ENCODE measurements around the gene TMC3.
"Not testable (repeated sequence)": the region's sequence is repeated elsewhere in the genome, so short reads cannot be mapped to it uniquely, and the experiment has no call there.

Gene TMC3

DNA sequence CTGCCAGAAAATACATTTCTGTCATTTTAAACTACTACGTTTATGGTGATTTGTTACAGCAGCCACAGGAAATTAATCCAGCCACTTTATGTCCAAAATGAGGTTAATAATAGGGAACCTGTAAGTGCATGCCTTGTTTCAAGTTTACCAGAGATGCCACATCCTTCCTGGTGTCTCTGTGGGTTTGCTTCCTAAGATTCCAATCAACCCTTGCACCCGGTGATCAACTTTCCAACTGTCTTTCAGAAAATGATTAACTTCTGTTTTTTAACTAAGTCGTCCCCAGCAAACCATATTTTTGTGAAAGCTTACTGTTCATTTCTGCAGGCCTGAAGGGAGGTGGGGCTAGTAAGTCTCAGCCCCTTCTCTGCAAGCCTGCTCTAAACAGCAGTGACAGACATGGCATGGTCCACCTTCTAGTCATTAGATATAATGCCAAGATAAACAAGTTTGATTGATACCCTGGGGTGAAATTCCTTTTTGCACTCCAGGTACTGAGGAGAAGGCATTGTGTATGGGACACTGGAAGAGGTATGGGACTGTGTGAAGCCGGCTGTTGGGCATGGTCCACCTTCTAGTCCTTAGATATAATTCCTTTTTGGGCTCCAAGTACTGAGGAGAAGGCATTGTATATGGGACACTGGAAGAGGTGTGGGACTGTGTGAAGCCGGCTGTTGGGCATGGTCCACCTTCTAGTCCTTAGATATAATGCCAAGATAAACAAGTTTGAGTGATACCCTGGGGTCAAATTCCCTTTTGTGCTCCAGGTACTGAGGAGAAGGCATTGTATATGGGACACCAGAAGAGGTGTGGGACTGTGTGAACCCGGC, 11.1 kb upstream of the TMC3 start:
- no peak for DNase-seq (ENCODE audit: low read depth in 2 of 2)

DNA sequence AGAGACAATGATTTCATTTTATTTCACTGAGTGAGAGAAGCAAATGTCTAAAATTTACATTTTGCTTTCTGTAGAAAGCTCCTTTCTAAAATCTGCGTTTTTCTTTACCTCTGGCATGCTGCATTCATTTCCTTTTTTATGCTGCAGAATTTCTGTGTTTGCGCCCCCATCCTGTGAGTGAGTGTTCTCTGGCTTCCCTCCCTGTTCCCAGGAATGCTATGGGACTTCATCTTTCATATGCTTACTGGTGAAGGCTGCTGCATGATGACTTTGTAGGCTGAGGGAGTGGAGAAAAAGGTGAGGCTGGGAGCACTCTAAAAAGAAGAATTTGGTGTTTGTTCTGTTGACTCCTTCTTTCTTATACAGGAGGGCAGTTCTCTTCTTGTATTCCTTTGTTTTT, 7.7 kb upstream of the TMC3 start:
- no peak for DNase-seq (ENCODE audit: low read depth in 2 of 2)

DNA sequence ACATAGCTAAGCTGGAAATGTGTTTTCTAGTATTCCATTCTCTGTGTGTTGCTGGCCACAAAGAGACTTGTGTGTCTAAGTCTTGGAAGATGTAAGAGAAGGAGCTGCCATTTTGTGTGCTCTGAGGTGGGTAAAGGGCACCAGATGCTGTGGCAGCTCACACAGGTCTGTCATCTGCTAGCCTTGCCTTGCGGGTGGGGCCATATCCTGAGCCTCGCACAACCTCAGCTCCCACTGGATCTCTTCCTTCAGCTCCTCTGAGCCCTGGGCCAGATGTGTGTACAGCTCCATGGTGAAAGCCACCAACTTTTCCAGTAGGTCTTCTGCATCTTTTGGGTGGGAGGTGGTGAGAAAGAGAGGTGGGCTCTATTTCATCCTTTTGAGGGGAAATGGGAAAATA, 6.7 kb upstream of the TMC3 start:
- no peak for DNase-seq (ENCODE audit: low read depth in 2 of 2)

DNA sequence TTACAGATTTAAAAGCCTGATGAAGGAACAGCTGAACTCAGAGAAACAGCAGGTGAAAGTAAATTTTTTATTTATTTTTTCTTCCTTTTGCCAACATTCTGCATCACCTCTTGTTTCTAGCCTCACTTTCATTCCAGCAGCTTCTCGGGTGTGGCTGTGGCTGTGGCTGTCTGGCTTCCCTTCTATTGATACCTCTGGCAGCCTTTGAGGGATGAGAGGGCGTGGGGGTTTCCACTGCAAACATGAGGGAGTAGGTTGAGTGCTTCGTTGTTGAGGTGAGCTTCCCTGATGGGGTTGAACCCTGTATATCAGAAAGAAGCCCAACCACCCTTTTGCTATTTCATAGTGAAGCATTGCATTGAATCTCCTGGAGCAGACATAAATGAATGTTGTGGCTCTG, 6.2 kb upstream of the TMC3 start:
- no peak for DNase-seq (ENCODE audit: low read depth in 2 of 2)

DNA sequence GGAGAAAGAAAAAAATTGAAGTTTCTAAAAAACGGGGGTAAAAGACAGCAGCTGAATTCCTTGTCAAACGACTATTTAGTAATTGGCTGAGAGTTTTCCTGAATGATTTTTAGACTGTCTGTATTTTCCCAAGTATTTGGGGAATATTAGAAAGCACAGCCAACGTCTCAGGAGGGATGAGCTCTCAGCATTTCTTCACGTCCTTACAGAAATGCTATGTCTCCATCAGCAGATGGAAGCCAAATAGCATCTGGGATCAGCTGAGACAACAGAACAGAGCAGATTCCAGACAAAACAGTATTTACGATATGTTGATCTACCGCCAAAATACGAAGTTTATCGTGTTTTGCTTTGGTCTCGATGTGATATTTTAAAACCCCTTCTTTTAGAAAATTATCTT, 5.3 kb upstream of the TMC3 start:
- no peak for DNase-seq (ENCODE audit: low read depth in 2 of 2)

DNA sequence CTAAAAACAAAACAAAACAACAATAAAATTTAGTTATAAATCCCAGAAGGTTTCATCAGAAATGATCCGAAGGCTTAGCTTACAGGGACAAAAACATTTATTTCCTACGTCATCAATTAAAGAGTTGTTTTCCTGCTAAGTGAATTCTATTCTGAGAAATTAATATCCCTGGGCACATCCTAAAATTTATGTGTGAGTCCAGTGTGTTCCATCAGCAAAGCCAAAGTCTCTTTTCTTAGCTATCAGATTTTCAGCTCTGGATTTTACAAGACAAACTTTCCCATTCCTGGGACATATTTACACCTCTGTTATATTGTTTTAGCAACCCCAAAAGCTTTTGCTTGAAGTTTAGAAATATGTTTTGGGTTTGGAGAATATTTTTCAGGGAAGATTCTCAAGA, 4.4 kb upstream of the TMC3 start:
- no peak for DNase-seq (ENCODE audit: low read depth in 2 of 2)

DNA sequence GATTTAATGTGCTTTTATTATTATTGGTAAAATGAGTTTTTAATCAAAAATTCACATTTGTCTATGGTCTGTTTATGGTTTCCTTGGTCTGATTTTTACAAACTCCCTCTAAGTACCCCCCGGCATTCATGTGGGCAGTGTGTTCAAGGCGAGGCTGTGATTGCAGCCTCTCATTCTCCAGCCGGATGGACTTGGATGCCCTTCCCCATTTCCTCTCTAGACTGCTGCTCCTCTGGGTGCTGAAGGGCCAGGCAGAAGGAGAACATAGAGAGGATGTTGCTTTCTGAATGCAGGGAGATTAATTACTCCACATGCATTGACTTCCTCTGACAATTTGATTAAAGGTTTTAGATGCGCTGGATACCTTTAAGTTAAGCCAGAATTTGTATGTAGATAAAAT, 3.9 kb upstream of the TMC3 start:
- DNase-seq (ENCODE audit: low read depth in 2 of 2), result no peak

DNA sequence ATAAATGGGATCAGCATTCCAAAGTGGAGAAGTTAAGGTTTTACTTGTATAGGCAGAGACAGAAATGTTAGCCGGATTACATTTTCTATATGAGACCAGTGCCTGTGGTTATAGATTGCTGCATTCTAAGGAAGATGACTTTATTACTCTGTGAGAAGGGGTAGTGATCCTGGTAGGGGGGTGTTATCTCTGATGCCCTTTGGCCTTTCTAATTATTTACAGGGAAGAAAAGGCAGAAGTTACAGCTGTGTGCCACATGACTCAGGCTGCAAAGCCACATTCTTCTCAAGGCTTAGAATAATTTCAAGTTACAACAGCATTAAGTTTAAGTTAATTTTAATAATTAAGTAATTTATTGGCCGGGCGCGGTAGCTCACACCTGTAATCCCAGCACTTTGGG, 2.2 kb upstream of the TMC3 start:
- DNase-seq (ENCODE audit: low read depth in 2 of 2), result no peak

DNA sequence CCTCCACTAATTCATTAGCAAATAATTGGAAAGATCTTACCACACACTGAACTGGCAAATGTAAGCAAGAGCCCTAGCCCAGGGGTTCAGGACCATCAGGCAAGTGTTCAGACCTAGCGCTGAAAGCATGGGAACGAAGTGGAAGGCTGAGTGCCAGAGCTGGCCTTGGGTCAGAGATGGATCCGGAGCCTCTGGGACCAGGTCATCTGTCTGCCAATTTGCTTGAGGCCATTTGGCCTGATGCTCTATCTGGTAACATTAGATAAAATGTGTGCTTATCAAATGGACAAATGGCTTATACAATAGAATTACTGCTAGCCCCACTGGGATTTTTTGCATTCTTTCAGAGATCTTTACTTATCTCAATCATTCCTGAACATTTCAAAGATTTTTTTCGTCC, 1.4 kb upstream of the TMC3 start:
- DNase-seq (ENCODE audit: low read depth in 2 of 2), result no peak

DNA sequence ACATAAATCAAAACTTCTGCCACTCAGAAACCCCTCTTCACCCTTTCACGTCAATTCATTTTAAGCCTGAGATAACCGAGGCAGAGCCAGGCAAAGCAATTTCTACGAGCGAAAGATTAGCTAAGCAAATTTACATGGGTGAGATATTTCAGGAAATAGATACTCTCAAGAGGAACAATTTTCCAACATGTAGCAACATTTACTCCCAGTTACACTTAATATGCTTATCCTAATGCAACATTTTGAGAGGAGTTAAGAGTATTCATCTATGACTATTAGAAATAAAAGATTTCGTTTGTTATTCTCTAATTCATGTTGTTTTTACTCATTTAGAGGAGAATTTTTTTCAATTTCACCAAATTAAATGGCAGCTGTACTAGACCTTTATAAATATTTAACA, 837 bp downstream of the TMC3 start:
- no peak for DNase-seq (ENCODE audit: low read depth in 2 of 2)

DNA sequence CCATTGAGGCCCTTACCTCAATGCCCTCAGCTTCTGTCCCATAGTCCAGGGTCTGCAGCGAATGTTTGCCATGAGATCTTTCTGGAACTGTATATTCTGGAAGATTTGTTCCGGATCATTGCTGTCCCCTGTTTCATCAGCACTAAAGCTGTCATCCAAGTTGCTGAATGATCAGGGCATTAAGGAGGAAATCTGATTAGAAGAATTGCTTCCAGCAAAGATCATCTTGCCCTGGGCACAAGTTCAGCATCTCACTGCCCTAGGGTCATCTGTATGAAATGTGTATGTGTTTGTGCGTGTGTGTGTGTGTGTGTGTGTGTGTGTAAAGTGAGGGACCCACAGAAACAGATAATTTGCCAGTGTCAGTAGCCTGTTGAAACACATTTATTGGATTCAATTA, 1.4 kb downstream of the TMC3 start:
- DNase-seq (ENCODE audit: low read depth in 2 of 2), result no peak

DNA sequence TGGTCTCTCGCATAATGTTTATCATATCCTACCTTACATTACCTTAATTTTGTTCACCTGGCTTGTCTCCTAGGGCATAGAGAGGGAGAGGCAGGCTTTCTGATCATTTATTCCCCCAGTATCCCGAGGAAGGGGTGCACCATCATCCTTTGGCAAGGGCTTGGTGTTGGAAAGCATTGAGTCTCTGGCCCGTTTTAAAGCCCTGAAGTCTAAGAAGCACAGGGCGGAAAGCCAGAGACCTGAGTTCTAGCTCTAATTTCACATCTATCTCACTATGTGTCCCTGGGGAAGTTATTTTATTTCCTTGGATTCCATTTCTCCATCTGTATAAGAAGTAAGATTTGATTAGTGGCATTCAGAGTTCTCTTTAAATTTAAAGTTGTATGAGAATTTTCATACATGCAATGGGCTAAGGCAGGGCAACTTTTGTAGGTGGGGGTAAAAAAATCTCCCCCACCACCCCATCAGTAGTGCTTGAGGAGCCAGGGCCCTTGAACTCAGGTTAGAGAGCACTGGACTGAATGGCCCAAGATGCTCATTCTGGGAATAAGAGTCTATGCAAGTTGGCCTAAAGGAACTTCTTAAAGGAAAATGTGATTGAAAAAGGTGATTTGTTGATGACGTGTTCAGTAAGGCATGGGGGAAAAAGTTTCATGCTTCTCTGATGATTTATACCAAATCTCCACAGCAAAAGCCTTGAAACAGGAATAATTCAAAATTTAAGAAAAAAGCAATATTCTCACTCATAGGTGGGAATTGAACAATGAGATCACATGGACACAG, 10.1 kb downstream of the TMC3 start:
- DNase-seq (ENCODE audit: low read depth in 2 of 2), result no peak

DNA sequence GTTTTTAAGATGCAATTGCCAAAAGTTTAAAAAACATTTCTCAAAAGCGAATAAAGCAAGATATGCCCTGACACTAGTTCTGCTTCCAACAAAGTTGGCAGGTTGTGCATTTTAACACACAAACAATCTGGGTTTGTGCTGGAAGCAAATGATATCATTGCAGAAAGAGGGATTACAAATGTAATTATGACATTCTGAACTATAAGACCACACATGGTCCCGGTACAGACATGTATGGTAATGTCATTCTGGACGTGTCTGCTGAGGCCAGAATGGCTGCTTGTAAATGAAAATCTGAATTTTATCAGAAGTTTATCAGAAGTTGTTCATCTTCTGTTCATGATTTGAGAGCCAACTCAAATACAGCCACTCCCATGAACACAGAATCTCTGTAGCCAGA, 10.7 kb downstream of the TMC3 start:
- no peak for DNase-seq (ENCODE audit: low read depth in 2 of 2)

DNA sequence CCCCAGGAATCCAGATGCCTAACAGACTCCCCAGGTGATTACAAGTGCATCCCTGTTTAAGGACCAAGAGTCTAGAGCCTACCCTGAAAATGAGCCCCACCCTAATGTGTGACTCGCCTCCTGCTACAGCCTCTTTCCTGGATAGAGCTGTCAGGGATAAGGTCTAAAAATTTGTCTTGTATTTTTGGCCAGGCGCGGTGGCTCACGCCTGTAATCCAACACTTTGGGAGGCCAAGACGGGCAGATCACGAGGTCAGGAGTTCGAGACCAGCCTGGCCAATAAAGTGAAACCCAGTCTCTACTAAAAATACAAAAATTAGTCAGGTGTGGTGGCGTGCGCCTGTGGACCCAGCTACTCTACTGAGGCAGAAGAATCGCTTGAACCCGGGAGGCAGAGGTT, 11.2 kb downstream of the TMC3 start:
- DNase-seq (ENCODE audit: low read depth in 2 of 2), result no peak

DNA sequence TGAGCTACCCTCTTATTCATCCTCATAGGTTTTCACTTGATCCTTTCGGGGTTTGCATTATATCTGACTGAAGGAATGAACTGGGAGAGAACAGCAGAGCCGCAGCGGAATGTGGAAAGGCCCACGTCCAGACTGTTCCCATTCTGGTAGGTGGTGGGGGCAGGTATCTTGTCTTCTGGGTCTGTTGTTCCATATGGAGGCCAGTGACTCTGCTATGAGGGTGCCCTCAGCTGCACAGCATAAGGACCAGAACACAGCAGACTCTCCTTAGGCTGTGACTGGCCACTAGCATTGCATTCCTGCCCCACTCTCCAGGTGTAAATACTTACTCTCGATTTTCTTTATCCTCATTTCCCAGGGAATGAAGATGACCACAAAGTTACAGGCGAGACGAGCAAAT, 12.1 kb downstream of the TMC3 start:
- DNase-seq (ENCODE audit: low read depth in 2 of 2), result no peak

DNA sequence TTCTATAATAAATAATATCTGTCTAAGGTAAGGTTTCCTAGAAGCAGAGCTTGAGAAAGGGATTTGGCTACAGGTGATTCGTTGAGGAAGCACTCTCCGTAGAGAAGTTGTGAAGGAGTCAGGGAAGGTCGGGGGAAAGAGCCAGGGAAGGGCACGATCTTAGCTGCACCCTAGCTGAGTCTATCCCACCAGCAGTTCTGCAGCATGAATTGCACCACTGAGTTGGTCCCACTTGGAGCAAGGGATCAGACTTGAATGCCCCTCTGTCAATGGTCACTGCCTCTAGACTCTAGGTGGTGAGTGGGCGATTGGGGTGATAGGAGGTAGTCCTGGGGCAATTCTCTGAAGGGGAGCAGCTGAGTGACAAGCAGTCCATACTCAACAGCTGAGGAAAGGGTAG, 13.5 kb downstream of the TMC3 start:
- DNase-seq (ENCODE audit: low read depth in 2 of 2), result no peak

DNA sequence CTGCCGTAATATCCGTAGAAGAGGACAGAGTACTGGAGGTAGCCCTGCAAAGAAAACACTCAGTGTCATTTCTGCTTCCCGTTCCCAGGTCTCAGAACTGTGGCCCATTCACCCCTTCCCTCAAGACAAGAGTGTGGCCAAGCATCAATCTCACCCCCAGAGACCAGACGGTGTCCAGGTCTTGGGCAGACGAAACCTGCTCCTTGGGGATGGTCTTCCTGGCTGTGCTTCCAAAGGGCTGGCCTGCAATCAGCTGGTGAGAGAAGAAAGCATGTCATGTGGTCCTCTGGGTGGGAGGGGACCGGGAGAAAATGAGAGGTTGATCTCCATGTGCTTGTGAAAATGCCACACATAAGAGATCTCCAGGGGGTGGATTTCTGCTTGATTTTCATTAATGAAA, 15.8 kb downstream of the TMC3 start:
- DNase-seq (ENCODE audit: low read depth in 2 of 2), result no peak

DNA sequence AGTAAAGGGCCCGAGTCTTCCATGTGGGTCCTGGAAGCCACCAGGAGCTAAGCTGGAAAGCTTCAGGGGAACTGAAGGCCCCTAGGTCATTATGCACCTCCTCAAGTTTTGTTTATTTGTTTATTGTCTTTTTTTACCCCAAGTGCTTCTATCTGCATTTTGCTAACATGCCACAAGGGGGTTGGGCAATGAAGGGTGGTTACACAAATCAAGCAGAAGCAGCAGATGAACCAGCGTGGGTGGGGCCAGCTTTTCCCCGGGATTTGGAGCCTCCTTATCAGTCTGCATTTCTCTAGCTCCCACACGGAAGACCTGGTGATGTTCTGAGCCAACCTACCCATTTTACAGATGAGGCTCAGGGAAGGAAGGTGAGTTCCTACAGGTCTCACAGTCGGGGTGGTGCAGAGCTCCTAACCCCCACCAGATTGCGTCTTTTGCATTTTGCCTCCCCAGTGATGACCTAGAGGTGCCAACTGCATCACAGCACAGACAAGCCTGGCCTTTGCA, 16.8 kb downstream of the TMC3 start:
- no peak for DNase-seq (ENCODE audit: low read depth in 2 of 2)

DNA sequence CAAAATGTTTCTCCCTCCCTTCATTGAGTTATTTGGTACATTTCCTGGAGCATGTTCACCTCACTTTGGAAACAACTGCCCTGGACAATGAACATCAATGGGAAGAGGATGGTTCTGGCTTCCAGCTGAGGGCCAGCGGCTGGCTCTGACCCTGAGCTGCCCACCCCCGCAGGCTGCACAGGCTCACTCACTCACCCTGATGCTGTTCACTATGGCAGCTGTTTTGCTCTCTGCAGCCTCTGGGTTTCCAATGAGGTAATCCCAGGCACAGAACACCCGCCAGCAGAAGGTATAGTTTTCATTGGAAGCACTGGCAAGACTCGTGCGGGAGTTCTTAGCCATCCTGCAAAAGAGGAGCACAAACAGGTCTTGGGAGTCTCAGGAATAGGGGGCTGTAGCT, 17.8 kb downstream of the TMC3 start:
- no peak for DNase-seq (ENCODE audit: low read depth in 2 of 2)

DNA sequence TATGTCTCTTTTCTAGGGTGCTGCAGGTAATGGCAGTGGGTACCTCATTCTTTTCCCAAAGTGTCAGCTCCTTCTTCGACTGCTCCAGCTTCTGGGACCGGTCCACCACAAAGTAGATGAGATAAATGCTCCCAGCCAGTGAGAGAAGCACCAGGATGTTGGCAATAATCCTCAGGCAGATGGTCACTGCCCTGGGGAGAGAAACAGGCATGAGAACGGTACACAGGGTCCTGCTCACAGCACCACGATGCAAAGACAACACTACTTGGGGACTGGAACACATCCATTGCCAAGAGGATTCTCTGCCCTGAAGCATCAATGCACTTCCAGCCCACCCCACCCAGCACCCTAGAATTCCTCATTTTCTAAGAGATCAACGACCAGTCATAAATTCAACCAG, 22.4 kb downstream of the TMC3 start:
- DNase-seq (ENCODE audit: low read depth in 2 of 2), result no peak

DNA sequence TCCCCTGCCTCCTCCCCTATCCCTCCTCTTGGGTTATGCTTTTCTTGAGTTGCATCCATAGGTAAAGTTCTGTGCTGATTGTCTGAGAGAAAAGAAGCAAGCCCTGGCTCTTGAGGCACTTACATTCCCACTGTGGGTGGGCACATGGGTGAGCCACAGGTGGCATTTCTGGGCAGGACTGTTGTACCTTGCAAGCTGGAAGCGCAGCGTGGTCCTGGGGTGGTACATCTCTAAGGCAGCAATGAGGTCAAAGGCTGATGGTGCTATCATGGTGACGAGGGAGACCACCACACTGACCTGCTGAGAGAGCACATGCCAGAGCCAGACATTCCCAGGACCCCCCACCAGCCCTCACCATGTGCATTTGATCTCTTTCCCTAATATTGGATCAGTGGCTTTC, 24.7 kb downstream of the TMC3 start:
- DNase-seq (ENCODE audit: low read depth in 2 of 2), result no peak

DNA sequence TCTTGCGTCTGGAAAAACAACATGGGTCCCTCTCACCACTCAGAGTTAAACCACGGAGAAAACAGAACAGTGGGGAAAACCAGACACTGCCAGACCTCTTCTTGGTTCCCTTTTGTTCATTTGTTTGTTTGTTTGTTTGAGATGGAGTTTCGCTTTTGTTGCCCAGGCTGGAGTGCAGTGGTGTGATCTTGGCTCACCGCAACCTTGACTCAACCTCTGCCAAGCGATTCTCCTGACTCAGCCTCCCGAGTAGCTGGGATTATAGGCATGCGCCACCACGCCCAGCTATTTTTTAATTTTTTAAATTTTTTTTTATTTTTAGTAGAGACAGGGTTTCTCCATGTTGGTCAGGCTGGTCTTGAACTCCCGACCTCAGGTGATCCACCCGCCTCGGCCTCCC, 25.3 kb downstream of the TMC3 start:
- not testable (repeated sequence) for DNase-seq (ENCODE audit: low read depth in 2 of 2)

DNA sequence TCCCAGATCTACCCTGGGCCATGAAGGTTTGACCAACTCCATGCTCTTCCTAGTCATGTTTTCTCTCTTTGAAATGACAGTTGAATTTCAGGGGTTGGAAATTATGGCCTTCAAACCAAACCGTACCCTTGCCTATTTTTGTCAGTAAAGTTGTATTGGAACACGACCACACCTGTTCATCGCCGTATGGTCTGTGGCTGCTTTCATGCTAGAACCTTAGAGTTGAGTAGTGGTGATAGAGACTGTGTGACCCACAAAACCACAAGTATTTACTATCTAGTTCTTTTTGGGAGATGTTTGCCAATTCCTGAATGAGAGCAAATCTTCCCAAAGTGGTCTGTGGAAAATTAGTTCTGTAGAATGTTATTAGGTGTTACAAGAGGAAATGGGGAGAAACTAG, 26.1 kb downstream of the TMC3 start:
- no peak for DNase-seq (ENCODE audit: low read depth in 2 of 2)

All from stimulated activated CD8-positive, alpha-beta memory T cell treated with anti-CD3 and anti-CD28 coated beads, Interleukin-2, amount 100 ng/mL, for 48 hours (primary cell).